SJCRH30 (cell line): ENCODE data around the gene QDPR. TPM values are rescaled to one million over a fixed set of nuclear protein-coding genes. Genes with fewer than 3 reads are reported as not detected.
"Not testable (repeated sequence)": the region's sequence is repeated elsewhere in the genome, so short reads cannot be mapped to it uniquely, and the experiment has no call there.

Experiments
- DNase-seq, 2 experiments: peaks; one replicate each; pipeline ENCODE4 v3.0.0-alpha.2; 2015 to 2020
- H3K27ac ChIP-seq: fragments of 250-450 bp; sonication (Bioruptor Pico); 2 replicates; pipeline ENCODE4 v1.5.1; 2020; ENCODE audit warnings: mild to moderate bottlenecking, moderate library complexity
- H3K27me3 ChIP-seq: fragments of 250-450 bp; sonication (Bioruptor Pico); 2 replicates; pipeline ENCODE4 v1.5.1; 2020; ENCODE audit warnings: mild to moderate bottlenecking, moderate library complexity
- H3K36me3 ChIP-seq: fragments of 250-450 bp; sonication (Bioruptor Pico); 2 replicates; pipeline ENCODE4 v1.5.1; 2020; ENCODE audit warnings: mild to moderate bottlenecking, moderate library complexity
- H3K4me1 ChIP-seq: fragments of 250-450 bp; sonication (Bioruptor Pico); 2 replicates; pipeline ENCODE4 v1.5.1; 2020; ENCODE audit warnings: mild to moderate bottlenecking, moderate library complexity
- H3K4me3 ChIP-seq: fragments of 250-450 bp; sonication (Bioruptor Pico); 2 replicates; pipeline ENCODE4 v1.5.1; 2020; ENCODE audit warnings: mild to moderate bottlenecking, moderate library complexity
- H3K9me3 ChIP-seq: fragments of 250-450 bp; sonication (Bioruptor Pico); replicated peaks from 2 replicates; pipeline ENCODE4 v1.5.1; 2020; ENCODE audit warnings: mild to moderate bottlenecking, moderate library complexity
- total RNA-seq: library from RNA; depleted of rRNA; stranded (reverse); fragments of >200 nt; shearing (Covaris generic); gene quantifications from 2 replicates; pipeline ENCODE4 v1.2.3, GENCODE V29; 2014

Gene QDPR
- total RNA-seq, 1 experiment from 2014 or later = 38.0 TPM

GRCh38 chr4:17544205-17544604, 32.3 kb upstream of the QDPR start:
- peaks cover 14% of the 10 kb centered on the region for H3K4me1 ChIP-seq
- no peak overlapping the region for H3K4me3 ChIP-seq
- H3K27ac ChIP-seq = peak overlapping the region; percentile 50
- peak; percentile 78 to 86 for DNase-seq
- no peaks in the 10 kb centered on the region for H3K27me3 ChIP-seq
- no peaks in the 10 kb centered on the region for H3K36me3 ChIP-seq
- H3K9me3 ChIP-seq = no peaks in the 10 kb centered on the region; the same call in 1 of the 2 replicates

DNA sequence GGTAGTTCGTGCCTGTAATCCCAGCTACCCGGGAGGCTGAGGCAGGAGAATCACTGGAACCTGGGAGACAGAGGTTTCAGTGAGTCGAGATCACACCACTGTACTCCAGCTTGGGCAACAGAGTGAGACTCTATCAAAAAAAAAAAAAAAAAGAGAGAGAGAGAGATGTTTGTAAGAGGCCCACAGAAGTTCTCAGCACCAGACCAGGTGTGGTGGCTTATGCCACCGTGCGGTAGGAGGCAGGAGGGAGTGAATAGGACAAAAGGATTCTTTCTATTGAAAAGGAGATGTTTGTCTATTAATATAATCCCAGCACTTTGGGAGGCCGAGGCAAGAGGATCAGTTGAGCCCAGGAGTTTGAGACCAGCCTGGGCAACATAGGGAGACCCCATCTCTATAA, 25.2 kb upstream of the QDPR start:
- not testable (repeated sequence) for H3K4me3 ChIP-seq, H3K27ac ChIP-seq, DNase-seq, H3K36me3 ChIP-seq, H3K4me1 ChIP-seq, H3K27me3 ChIP-seq, H3K9me3 ChIP-seq

- Histone ChIP-seq H3K4me3 (no peak overlapping the region), H3K4me1 (no peaks in the 10 kb centered on the region), H3K27ac (no peak overlapping the region), H3K36me3 (no peaks in the 10 kb centered on the region), H3K9me3 (no peaks in the 10 kb centered on the region; the same call in 1 of the 2 replicates), H3K27me3 (0 out of 2 replicates have a peak, but pooled peaks cover 3% of the 10 kb centered on the region)
- DNase-seq = peak; percentile 25 to 49
Measured at GRCh38 chr4:17535906-17536305, 24.0 kb upstream of the QDPR start.

GRCh38 chr4:17535242-17535641, 23.4 kb upstream of the QDPR start:
- Histone ChIP-seq H3K4me1 (no peaks in the 10 kb centered on the region), H3K27me3 (0 out of 2 replicates have a peak, but pooled peaks cover 3% of the 10 kb centered on the region), H3K27ac (no peak overlapping the region), H3K9me3 (no peaks in the 10 kb centered on the region; the same call in 1 of the 2 replicates), H3K36me3 (no peaks in the 10 kb centered on the region), H3K4me3 (no peak overlapping the region)
- no peak for DNase-seq

DNA sequence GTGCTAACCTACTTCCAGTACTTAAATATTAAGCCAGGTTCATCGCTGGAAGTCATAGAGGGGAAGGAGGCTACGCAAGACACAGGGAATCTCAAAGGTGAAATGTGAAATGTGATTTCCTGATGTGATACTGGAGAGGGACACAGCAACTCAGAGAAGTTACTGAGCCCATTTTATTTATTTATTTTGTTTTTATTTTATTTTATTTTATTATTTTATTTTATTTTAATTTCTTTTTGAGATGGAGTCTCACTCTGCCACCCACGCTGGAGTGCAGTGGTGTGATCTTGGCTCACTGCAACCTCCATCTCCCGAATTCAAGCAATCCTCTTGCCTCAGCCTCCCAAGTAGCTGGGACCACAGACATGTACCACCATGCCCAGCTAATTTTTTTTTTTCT, 22.8 kb upstream of the QDPR start:
- no peak for DNase-seq
- Histone ChIP-seq H3K27ac (no peak overlapping the region), H3K36me3 (no peaks in the 10 kb centered on the region), H3K4me1 (no peaks in the 10 kb centered on the region), H3K9me3 (no peaks in the 10 kb centered on the region; the same call in 1 of the 2 replicates), H3K27me3 (0 out of 2 replicates have a peak, but pooled peaks cover 3% of the 10 kb centered on the region), H3K4me3 (no peak overlapping the region)

- H3K36me3 ChIP-seq = no peaks in the 10 kb centered on the region
- H3K27me3 ChIP-seq = 0 out of 2 replicates have a peak, but pooled peaks cover 3% of the 10 kb centered on the region
- no peak overlapping the region for H3K4me3 ChIP-seq
- no peak overlapping the region for H3K27ac ChIP-seq
- no peaks in the 10 kb centered on the region for H3K4me1 ChIP-seq
- no peak for DNase-seq
- no peaks in the 10 kb centered on the region for H3K9me3 ChIP-seq
Measured at GRCh38 chr4:17531538-17532285, 19.8 kb upstream of the QDPR start.

DNA sequence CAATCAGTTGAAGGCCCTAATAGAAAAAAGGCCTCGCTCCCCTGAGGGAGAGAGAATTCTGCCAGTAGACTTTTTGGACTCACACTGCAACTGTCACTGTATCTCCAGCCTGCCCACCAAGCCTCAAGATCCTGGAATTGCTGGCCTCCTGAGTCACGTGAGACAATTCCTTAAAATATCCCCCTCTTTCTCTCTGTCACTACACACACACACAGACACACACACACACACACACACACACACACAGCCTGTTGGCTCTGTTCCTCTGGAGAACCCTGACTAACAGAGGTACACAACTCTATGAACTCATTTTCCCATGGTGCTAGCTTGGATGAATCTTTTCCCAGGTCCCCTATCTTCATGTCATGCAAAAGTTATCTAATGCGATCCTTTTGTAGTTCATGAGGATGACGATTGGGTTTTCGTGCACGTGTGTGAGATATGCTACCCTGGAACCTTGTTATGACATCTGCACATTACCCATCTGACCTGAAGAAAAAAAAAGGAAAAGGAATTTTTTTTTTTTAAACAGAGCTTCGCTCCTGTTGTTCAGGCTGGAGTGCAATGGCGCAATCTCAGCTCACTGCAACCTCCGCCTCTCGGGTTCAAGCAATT, 16.8 kb upstream of the QDPR start:
- 0 out of 2 replicates have a peak, but pooled peaks cover 3% of the 10 kb centered on the region for H3K27me3 ChIP-seq
- DNase-seq = no peak
- H3K4me3 ChIP-seq = no peak overlapping the region
- no peaks in the 10 kb centered on the region for H3K36me3 ChIP-seq
- H3K4me1 ChIP-seq = no peaks in the 10 kb centered on the region
- H3K9me3 ChIP-seq = no peaks in the 10 kb centered on the region
- H3K27ac ChIP-seq = no peak overlapping the region

DNA sequence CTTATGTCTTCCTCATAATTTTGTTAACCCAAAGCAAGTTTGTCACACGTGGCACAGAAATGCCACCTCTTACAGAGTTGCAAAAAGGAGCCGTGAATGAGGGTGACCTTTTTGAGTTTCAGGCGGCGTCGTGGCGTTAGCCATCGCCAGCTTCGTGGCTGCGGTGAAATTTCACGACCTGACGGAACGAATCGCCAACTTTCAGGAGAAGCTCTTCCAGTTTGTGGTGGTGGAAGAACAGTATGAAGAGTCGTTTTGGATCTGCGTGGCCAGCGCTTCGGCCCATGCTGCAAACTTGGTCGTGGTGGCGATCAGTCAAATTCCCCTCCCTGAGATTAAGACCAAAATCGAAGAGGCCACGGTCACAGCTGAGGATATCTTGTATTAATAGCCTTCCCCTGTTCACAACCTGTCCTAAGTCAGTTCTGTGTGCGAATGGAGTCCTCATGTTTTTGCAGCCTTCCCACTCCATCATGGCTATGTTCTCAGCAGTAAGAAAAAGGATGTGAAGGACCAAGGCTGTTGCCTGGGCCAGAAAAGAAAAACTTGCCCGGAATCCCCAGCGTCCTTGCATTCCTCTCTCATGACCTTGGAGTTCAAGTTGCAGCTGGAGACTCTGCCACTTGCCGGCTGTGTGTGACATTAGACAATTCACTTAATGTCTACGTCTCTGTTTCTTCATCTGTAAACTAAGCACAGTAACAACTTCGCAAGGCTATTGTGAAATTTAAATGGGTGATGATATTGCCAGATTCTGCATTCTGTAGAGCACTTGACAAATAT, 15.0 kb upstream of the QDPR start:
- no peak for DNase-seq
- H3K4me3 ChIP-seq = no peak overlapping the region
- H3K4me1 ChIP-seq = no peaks in the 10 kb centered on the region
- no peak overlapping the region for H3K27ac ChIP-seq
- H3K27me3 ChIP-seq = no peaks in the 10 kb centered on the region
- no peaks in the 10 kb centered on the region for H3K9me3 ChIP-seq
- H3K36me3 ChIP-seq = no peaks in the 10 kb centered on the region

DNA sequence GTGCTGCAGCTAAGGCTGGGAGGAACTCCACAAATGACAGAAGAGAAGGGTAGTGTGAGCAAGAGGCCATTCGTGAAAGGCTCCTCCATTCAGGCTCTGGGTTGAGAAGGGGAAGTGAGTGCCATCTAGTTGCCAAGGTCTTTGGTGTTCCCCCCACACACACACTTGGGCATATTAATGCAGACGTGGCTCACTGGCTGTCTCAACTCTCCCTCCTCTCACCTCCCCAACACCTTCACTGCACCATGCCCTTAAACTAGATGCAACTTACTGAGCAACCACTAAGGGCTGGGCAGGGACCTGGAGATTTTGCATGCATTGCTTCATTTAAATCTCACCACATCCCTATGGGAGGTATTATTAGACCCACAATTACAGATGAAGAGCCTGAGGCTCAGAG, 11.8 kb upstream of the QDPR start:
- no peaks in the 10 kb centered on the region for H3K36me3 ChIP-seq
- no peaks in the 10 kb centered on the region for H3K4me1 ChIP-seq
- DNase-seq = no peak
- H3K9me3 ChIP-seq = no peaks in the 10 kb centered on the region
- H3K27ac ChIP-seq = no peak overlapping the region
- no peak overlapping the region for H3K4me3 ChIP-seq
- peaks cover 11% of the 10 kb centered on the region; the same call in 1 of the 2 replicates for H3K27me3 ChIP-seq

- Histone ChIP-seq H3K27ac (no peak overlapping the region), H3K4me3 (no peak overlapping the region), H3K9me3 (no peaks in the 10 kb centered on the region), H3K4me1 (no peaks in the 10 kb centered on the region), H3K36me3 (no peaks in the 10 kb centered on the region), H3K27me3 (peaks cover 11% of the 10 kb centered on the region; the same call in 1 of the 2 replicates)
- DNase-seq = no peak
Measured at GRCh38 chr4:17521595-17521994, 9.7 kb upstream of the QDPR start.

DNA sequence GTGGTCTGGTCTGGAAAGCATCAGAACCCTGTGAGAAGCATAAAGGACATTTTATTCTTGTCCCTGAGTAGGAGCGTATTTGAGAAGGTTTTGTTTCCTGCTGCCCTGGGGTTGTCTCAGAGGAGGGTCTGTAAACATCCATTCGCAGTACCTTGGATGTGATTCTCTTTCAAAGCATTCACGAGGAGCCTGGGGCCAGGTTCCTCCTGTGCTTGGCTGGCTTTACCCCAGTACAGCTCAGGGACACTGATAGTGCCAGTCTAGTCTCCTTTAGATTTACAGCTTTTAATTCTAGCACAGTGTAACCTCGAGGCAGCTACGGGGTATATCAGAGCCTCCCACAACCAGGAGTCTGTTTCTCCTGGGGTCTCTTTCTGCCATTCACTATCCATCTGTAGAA, 5.8 kb upstream of the QDPR start:
- no peak overlapping the region for H3K4me3 ChIP-seq
- no peak overlapping the region for H3K27ac ChIP-seq
- no peaks in the 10 kb centered on the region for H3K9me3 ChIP-seq
- DNase-seq = no peak
- H3K27me3 ChIP-seq = peaks cover 11% of the 10 kb centered on the region; the same call in 1 of the 2 replicates
- 0 out of 2 replicates have a peak, but pooled peaks cover 2% of the 10 kb centered on the region for H3K4me1 ChIP-seq
- no peaks in the 10 kb centered on the region for H3K36me3 ChIP-seq

GRCh38 chr4:17516980-17517379, 5.1 kb upstream of the QDPR start:
- 0 out of 2 replicates have a peak, but pooled peaks cover 2% of the 10 kb centered on the region for H3K4me1 ChIP-seq
- no peak overlapping the region for H3K4me3 ChIP-seq
- no peaks in the 10 kb centered on the region for H3K9me3 ChIP-seq
- no peaks in the 10 kb centered on the region for H3K36me3 ChIP-seq
- DNase-seq = no peak
- peaks cover 11% of the 10 kb centered on the region; the same call in 1 of the 2 replicates for H3K27me3 ChIP-seq
- no peak overlapping the region for H3K27ac ChIP-seq

DNA sequence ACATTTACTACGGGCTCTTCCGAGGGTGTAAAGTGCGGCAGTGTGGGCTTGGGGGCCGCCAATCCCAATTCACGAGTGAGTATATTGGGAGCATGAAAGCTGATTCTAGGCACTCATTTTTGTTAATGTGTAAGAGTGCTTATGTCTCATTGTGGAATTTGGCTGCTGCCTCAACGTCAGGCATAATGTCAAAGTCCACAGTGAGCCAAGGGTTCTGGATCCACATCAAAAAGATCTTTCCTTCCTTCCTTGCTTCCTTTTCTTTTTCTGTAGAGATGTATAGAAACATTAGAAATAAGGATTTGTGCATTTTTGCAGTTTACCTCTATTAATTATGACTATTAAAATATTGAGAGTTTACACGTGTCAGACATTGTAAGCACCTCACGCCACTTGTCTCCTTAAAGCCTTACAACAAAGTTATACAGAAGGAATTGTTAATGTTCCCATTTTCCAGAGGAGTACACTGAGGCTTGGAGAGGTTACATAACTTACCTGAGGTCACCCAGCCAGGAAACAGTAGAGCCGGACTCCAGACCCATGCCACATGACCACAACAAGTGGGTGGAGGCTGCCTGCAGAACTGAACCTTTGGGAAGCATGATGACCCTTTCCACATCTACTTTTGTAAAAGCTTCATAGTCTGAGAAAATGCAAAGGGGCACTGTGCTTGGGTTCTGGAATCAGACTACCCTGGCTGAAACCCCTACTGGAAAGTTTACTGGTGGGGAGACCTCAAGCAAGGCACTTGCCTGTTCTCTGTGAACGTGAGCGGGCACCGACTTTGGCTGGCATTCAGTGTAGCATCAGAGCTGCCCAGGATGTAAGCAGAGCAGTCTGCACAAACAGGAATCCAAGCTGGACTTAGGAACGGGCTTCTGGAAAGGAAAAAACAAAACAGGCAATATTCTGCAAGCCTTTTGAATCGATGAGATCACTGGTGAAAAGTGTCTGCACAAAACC, 3.8 kb upstream of the QDPR start:
- no peaks in the 10 kb centered on the region for H3K9me3 ChIP-seq
- peaks cover 11% of the 10 kb centered on the region; the same call in 1 of the 2 replicates for H3K27me3 ChIP-seq
- H3K4me1 ChIP-seq = peaks cover 4% of the 10 kb centered on the region; the same call in 1 of the 2 replicates
- H3K27ac ChIP-seq = no peak overlapping the region
- no peaks in the 10 kb centered on the region for H3K36me3 ChIP-seq
- no peak for DNase-seq
- H3K4me3 ChIP-seq = no peak overlapping the region

GRCh38 chr4:17514865-17515264, 3.0 kb upstream of the QDPR start, which contains the start of gene CLRN2:
Gene CLRN2 (plus strand): TSS chr4:17515165. CDS start chr4:17515267, 102 bp downstream.
- DNase-seq = no peak

More at GRCh38 chr4:17514865-17515264, 3.0 kb upstream of the QDPR start, which contains the start of gene CLRN2:
- no peak within 1 kb of the TSS for H3K4me3 ChIP-seq
- H3K27ac ChIP-seq = no peak within 1 kb of the TSS
- H3K9me3 ChIP-seq = no peaks in the 10 kb centered on the region
- peaks cover 6% of the 10 kb centered on the region; the same call in 1 of the 2 replicates for H3K4me1 ChIP-seq
- peaks cover 6% of the 10 kb centered on the region; the same call in 1 of the 2 replicates for H3K27me3 ChIP-seq
- no peaks in the 10 kb centered on the region for H3K36me3 ChIP-seq
